ENCODE measurements around the gene LRRN1.
"Not testable (repeated sequence)": the region's sequence is repeated elsewhere in the genome, so short reads cannot be mapped to it uniquely, and the experiment has no call there.

Gene LRRN1

GRCh38 chr3:3815206-3815605, 16.0 kb downstream of the LRRN1 start:
- no peak for DNase-seq

- DNase-seq = no peak
These were observed 16.8 kb downstream of the LRRN1 start for GRCh38 chr3:3816034-3816433.

DNA sequence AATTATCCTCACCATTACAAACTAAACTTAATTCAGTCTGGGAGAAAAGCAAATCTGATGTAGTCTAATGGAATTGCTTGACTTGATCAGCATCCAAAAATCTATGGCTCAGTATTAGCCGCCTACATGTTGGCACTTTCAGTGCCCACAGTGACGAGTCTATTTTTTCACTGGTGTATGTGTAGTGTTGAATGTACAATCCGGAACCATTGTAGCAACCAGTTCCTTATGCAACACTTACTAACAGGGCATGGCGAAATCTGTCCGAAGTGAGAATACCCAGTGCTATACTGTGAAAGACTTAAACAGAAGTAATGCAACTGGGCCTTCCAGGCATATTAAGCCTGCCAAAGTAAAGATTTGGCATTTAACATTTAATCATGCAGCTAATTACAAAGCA, 18.6 kb downstream of the LRRN1 start:
- no peak for DNase-seq

- DNase-seq = no peak
These were observed 22.5 kb downstream of the LRRN1 start for GRCh38 chr3:3821777-3822176.

DNA sequence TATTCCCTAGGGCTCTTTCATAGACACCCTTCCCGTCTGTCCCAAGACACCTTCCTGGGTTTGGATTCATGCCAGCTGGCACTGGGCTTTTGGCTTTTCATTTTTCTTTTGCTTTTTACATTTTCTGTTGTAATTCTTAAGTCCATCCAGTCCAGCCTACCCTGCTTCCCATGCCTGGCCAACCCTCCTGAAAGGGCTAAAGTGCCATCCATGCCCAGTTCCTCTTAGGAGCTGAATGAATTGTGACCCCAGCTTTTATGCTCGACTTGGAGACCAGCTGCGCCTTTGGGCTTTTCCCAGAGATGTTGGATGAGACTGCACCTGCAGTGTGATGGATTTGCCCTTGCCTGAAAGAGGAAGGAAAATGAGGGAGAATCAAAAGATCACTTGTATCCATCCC, 25.8 kb downstream of the LRRN1 start:
- DNase-seq = no peak

GRCh38 chr3:3826521-3826920, 27.3 kb downstream of the LRRN1 start:
- no peak for DNase-seq

- no peak for DNase-seq
These were observed 27.9 kb downstream of the LRRN1 start for GRCh38 chr3:3827111-3827510.

DNA sequence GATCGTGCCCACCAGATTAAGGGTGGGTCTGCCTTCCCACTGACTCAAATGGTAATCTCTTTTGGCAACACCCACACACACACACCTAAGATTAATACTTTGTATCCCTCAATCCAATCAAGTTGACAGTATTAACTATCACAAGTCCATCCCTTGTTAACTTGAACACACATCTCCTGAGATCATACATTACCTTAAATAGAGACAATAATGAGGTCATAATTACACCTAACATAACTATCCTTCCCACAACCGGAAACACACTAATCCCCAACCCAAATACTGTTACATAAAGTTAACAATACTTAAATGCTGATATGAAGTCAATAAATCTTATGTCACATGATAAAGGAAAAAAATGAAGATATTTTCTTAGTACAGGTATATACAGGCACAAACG, 29.2 kb downstream of the LRRN1 start:
- DNase-seq = not testable (repeated sequence)

DNA sequence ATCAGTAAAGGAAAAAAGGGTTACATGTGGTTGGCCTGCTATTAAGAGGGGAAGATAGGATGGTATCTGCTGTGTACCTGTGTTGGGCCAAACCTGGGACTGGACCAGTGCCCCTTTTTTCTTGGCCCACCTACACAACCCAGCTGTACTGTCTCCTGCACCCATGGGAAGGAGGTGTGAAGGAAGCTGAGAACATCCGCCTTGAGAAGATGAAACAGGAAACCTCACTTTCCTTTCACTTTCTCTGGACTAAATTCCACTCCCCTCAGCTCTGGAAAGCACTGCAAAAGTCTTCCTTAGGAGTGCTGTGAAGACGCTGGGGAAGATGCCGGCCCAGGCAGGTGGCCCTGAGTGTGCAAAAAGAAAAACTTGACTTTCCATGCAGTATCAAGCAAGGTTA, 37.6 kb downstream of the LRRN1 start:
- no peak for DNase-seq

DNA sequence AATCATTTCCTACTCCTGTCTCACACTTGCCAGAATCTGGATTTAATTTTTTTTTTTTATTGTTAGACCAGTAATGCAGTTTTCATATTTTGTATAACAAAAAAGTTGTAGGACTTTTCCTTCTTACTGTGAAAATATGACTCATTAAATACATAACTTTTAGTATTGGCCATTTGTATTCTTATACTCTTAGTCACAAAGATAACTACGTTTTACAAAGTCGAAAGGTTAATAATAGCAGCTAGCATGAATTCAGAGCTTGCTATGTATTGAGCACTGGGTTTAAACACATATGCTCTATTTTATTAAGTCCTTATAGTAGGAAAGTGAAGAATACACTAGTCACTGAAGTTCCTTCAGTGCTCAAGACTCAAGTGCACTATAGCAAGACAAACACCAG, 43.1 kb downstream of the LRRN1 start:
- DNase-seq = no peak

DNA sequence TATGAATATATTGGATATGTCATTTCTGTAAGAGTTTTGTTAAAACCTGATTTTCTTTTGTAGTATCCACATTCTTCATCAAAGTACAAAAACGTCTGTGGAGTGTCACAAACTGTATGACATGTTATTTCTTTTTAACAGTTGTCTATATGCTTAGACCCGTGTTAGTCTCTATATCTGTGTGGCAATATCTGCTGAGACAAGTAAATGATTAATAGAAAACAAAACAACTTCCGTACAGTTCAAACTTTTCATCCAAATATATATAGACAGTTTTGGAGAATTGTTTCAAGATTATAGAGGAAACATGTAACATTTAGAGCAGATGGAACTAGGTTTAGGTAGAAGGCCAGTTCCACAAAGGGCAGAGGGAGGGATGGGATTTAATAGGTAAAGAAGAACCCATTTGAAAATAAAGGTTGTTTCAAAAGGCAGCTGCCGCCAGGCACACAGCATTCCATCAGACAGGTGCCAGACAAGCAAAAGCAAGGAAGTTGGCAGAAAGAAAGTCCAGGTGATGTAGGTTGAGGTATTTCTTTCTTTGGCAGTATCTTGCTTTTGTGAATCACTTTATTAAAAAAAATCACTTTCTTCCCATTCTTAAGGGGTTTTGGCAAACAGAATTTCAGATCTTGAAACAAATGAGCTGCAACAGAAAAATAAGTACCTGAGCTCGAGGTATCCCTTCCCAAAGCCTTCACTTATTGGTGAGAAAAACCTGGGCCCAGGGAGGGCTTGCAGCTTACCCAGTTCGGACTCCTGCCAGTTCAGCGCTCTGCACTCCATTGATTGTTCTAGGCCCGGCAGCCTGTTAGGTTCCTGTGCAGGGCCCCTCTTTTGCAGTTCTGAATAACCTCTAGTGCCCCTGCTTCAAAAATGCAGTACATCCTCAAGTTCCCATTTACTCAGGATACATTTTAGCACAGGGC, 49.0 kb downstream of the LRRN1 start:
- DNase-seq = no peak

DNA sequence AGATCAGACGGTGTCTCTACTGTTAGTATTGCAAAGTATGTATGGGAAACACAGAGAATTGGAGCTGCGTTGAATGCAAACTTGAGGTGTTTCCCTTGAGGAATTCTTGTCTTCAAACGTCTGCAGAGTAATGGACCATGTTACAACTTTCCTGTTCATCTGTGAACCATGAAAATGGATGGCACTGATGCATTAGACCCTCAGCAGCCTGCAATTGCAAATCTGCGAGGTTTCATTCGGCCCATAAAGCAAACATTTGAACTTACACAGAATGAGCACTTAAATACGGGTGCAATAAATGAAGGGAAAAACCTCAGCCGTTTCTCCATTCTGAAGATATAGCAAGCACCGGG, 49.7 kb downstream of the LRRN1 start:
- DNase-seq = no peak

DNA sequence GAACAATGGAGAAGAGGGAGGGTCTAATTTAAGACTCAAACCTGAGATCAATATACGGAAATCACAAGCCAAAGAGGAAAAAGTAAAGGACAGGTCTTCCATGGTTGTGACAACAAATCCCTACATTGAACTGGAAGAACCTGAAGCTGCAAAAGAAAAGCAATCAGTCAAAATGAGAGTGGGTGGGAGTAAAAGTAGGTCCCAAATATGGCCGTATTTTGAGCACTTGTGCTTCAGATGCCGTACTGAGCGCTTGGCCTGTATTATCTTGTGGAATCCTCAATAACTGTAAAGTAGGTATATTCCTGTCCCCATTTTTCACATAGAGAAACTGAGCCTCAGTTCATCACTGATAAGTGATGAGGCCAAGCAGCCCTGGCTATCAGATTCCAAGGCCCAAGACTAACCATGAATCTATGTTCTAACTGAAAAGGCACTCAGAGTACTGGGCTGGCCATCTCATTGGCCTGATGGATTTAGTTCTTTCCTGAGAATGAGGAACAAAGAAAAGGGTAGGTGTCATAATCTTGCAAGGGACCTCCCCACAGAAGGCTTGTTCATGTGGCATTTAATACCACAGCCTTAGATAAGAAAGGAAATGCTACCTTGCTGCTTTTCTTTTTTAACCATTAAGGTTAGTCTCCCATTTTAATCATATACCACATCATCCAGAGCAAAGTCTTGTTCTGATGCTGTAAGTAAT, 52.5 kb downstream of the LRRN1 start:
- DNase-seq = no peak

DNA sequence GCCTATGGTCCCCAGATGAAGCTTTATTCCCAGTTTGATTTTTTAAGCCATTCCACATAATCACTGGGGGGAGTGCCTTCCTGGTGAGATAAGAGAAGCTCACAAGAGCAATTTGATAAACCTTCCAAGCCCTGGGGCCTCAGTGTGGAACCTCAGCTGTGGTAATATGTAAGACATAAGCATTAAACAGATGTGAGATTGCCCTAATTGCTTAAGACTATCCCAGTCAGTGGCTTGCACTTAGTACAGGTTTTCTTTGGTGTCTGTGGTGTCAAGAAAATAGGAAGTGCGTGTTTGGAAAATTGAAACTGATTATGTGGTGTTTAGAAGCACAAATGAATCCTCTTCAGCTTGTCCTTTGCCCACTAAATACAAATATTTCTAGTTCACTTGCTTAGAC, 54.3 kb downstream of the LRRN1 start:
- DNase-seq = no peak

GRCh38 chr3:3855056-3855455, 55.8 kb downstream of the LRRN1 start:
- DNase-seq = no peak

DNA sequence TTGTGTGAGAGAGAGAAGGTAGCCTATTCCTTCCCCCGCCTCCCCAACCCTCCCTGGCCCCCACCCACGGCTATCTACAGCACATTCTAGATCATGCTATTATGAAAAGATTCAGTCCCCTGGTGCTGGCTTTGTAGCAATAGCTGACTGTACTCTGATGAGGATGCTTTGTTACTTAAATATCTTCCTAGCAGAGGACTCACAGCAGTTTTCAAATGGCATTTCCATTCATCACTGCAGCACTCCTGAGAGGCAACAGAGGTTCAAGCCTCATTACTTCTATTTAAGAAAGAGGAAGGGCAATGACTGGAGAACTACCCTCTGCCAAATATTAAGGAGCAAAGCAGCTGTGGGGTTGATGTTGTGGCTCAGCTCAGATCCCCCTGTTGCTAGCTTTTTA, 61.0 kb downstream of the LRRN1 start:
- no peak for DNase-seq

DNA sequence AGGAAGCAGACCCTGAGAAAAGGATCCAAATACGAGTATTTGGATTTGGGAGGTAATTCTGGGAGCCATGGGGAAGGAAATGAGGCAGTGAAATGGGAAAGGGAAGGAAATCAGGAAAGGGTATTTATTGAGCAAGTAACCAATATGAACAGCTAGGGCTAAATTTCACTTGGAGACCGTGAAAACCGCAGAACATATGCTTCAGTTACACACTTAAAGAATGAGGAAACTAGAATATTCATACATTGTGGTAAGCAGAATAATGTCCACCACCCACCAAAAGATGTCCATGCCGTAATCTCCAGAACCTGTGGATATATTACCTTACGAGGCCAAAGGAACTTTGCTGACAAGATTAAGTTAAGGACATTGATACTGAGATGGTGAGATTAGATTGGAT, 63.3 kb downstream of the LRRN1 start:
- no peak for DNase-seq

DNA sequence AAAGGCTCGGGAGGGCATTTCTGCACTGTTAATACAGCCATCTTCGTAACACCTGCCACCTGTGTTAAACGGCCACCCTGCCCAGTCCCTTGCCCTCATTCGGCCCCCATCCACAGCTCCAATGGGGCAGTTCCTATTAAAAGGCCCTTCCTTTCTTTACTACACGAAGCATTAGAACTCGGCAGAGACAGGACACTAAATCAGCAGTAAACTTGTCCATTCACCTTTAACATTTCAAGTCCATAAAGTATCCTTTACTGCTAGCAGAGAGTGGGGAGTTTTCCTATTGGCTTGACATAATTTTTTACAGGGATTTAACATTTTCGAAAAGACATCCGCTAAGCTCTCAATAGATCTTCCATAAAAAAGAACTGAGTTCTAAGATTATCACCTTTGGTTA, 76.3 kb downstream of the LRRN1 start:
- no peak for DNase-seq

DNA sequence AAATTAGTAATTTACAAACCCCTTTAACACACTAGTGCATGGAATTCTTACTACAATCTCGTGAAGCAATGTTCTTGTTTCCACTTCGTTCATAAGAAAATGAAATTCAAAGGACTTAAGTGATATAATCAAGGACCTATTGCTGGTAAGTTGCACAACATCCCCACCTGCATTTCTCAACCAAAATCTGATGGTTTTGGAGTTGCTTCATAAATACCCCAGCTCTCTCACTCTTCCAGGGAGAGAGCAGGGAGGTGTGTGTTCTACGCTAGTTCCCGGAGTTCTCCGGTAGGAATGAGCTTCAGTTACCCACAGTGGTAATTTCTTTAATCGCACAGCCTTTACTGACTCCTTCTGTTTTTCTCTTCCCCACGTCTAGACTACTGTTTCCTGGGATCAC, 81.8 kb downstream of the LRRN1 start:
- no peak for DNase-seq

- DNase-seq = not testable (repeated sequence)
These were observed 88.1 kb downstream of the LRRN1 start for GRCh38 chr3:3887311-3887710.

DNA sequence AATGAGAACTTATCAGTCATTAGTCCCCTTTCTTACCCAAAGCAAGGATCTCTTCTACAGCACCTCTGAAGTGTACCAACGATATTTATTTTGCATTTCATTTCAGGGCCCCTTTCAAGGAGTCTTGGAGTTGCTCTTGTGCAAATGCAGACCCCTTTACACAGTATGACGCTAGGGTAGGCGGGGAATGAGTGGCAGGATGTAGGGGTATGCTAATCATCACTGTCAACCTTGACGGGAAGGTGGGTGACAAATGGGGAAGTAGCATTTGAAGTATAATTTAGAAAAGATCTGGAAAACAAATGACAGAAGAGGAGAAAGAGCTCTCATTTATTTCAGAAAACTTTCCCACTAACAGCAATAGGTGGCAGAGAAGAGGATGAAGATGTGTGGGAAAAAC, 94.4 kb downstream of the LRRN1 start:
- no peak for DNase-seq
